Endothelial cell of umbilical vein (primary cell): ENCODE measurements around the gene IQGAP2. TPM values are rescaled to one million over a fixed set of nuclear protein-coding genes. Genes with fewer than 3 reads are reported as not detected.

ENCODE experiments used
- BruUV-seq: library from RNA; stranded (reverse); fragments of 400-500 nt; replicated peaks from 2 replicates; lab custom pipeline; 2021; lab: Mats Ljungman, UMichigan
- CTCF ChIA-PET: fragments of 300-600, 350-600 bp; sonication (Branson Sonifier 250); formaldehyde crosslinking; loops from one replicate; lab custom pipeline; 2021; ENCODE audit warnings: antibody characterized with exemption, inconsistent platforms; lab: Charles Lee
- POLR2A ChIA-PET: fragments of 300-600, 350-600 bp; sonication (Branson Sonifier 250); formaldehyde crosslinking; loops from one replicate; lab custom pipeline; 2021; ENCODE audit warnings: antibody characterized with exemption, inconsistent platforms; lab: Charles Lee
- DNase-seq: peaks from one replicate; pipeline ENCODE4 v3.0.0-alpha.2; 2011; ENCODE audit warnings: low read depth, low spot score
- FAIRE-seq: peaks from 2 replicates; lab custom pipeline; 2011; peaks lifted over from hg19 to GRCh38; lab: Jason Lieb, UNC
- H2AFZ ChIP-seq: 2 replicates; pipeline ENCODE4 v1.6.0; 2012; ENCODE audit warnings: low read depth, low read length, control low read depth, inconsistent platforms
- H3K27ac ChIP-seq: 2 replicates; pipeline ENCODE4 v1.5.1; 2011; ENCODE audit warnings: low read depth, mild to moderate bottlenecking, control low read depth, low read length, moderate library complexity; ENCODE audit not compliant: insufficient read depth
- H3K27me3 ChIP-seq, 2 experiments: 2 replicates each; pipeline versions ENCODE4 v1.6.0 to v1.6.1; 2011; ENCODE audit warnings: low read length in 2 of 2, mixed read lengths in 1 of 2; ENCODE audit not compliant: control insufficient read depth in 2 of 2, insufficient read depth in 2 of 2
- H3K36me3 ChIP-seq, 2 experiments: 2 replicates in 1 of 2; 3 replicates in 1 of 2; pipeline ENCODE4 v1.5.1; 2011; ENCODE audit warnings: low read length in 2 of 2, mild to moderate bottlenecking in 1 of 2, moderate library complexity in 1 of 2; ENCODE audit not compliant: control insufficient read depth in 2 of 2, insufficient read depth in 2 of 2; ENCODE audit errors: extremely low read depth in 1 of 2
- H3K4me1 ChIP-seq: 3 replicates; pipeline ENCODE4 v1.5.1; 2011; ENCODE audit warnings: mild to moderate bottlenecking, low read length; ENCODE audit not compliant: control insufficient read depth, insufficient read depth; ENCODE audit errors: extremely low read depth
- H3K4me2 ChIP-seq: 2 replicates; pipeline ENCODE4 v1.6.1; 2011; ENCODE audit warnings: low read length, control low read depth, mixed read lengths; ENCODE audit not compliant: insufficient read depth
- H3K4me3 ChIP-seq, 3 experiments: fragments of 200-600 bp in 1 of 3; sonication (generic), shearing (Covaris generic) in 1 of 3; replicated peaks in 1 of 3; 2 replicates each; pipeline ENCODE4 v1.5.1; 2011 to 2016; ENCODE audit warnings: control low read depth in 3 of 3, low read length in 3 of 3, mild to moderate bottlenecking in 2 of 3, inconsistent platforms in 1 of 3, low read depth in 1 of 3, moderate library complexity in 1 of 3; ENCODE audit not compliant: insufficient read depth in 1 of 3
- H3K79me2 ChIP-seq: 2 replicates; pipeline ENCODE4 v1.6.0; 2012; ENCODE audit warnings: low read length, inconsistent platforms; ENCODE audit not compliant: control insufficient read depth, insufficient read depth
- H3K9ac ChIP-seq: replicated peaks from 2 replicates; pipeline ENCODE3; 2011; ENCODE audit warnings: low read length, control low read depth; ENCODE audit not compliant: insufficient read depth; ENCODE audit errors: extremely low read depth
- H3K9me1 ChIP-seq: replicated peaks from 3 replicates; pipeline ENCODE4 v1.6.0; 2011; ENCODE audit warnings: mild to moderate bottlenecking, low read length; ENCODE audit not compliant: control insufficient read depth, insufficient read depth; ENCODE audit errors: extremely low read depth
- H3K9me3 ChIP-seq: replicated peaks from 2 replicates; pipeline ENCODE4 v1.5.1; 2012; ENCODE audit warnings: low read length, inconsistent platforms; ENCODE audit not compliant: control insufficient read depth, insufficient read depth
- H4K20me1 ChIP-seq: replicated peaks from 2 replicates; pipeline ENCODE3; 2011; ENCODE audit warnings: mild to moderate bottlenecking, low read length; ENCODE audit not compliant: control insufficient read depth, insufficient read depth; ENCODE audit errors: extremely low read depth
- EZH2 ChIP-seq: IDR thresholded peaks from 2 replicates; pipeline ENCODE4 v1.6.1; 2012; ENCODE audit warnings: borderline replicate concordance, low read depth, mild to moderate bottlenecking, moderate library complexity, low read length, inconsistent platforms; ENCODE audit not compliant: severe bottlenecking
- FOS ChIP-seq: IDR thresholded peaks from 2 replicates; pipeline ENCODE4 v1.6.1; 2011; ENCODE audit warnings: mild to moderate bottlenecking, low read length, moderate library complexity, borderline replicate concordance; ENCODE audit not compliant: insufficient read depth
- GATA2 ChIP-seq: IDR thresholded peaks from 2 replicates; pipeline ENCODE4 v1.7.0; 2011; ENCODE audit warnings: low read depth, mild to moderate bottlenecking, moderate library complexity, mixed read lengths, low read length; ENCODE audit not compliant: insufficient read length, insufficient read depth
- JUN ChIP-seq: IDR thresholded peaks from 2 replicates; pipeline ENCODE4 v1.6.1; 2011; ENCODE audit warnings: borderline replicate concordance, low read depth; ENCODE audit not compliant: insufficient read length, insufficient read depth
- MYC ChIP-seq: IDR thresholded peaks from one replicate; pipeline ENCODE4 v1.6.1; 2011; ENCODE audit warnings: mild to moderate bottlenecking, low read depth, low read length
- POLR2A ChIP-seq: IDR thresholded peaks from 2 replicates; pipeline ENCODE4 v1.6.1; 2012; ENCODE audit warnings: low read depth, mild to moderate bottlenecking, control low read depth, low read length
- POLR2AphosphoS5 ChIP-seq: IDR thresholded peaks from 2 replicates; pipeline ENCODE4 v1.6.1; 2012; ENCODE audit warnings: low read depth, mild to moderate bottlenecking, control low read depth, low read length, moderate library complexity; ENCODE audit not compliant: insufficient read depth
- dilution Hi-C: fragments of 300-500 bp; cut with MboI; formaldehyde crosslinking; loops from one replicate; pipeline ENCODE4 v1.15.0; 2019; ENCODE audit warnings: low sequenced_read_pairs; ENCODE audit not compliant: extremely low pct_ligation_motif_present
- intact Hi-C: fragments of 100-400 bp; cut with micrococcal nuclease; formaldehyde crosslinking; loops from one replicate; pipeline ENCODE4 v1.10.0; 2022
- polyA plus RNA-seq, 4 experiments: library from polyadenylated mRNA; depleted of rRNA in 3 of 4; stranded (reverse) in 3 of 4; unstranded in 1 of 4; fragments of >200 nt; gene quantifications; 2 replicates each; pipeline versions ENCODE4 v1.2.1 to v1.2.3, GENCODE V29; 2011 to 2012; ENCODE audit warnings: missing spikeins in 1 of 4
- total RNA-seq: library from RNA; stranded (reverse); gene quantifications from 2 replicates; pipeline ENCODE4 v1.2.3, GENCODE V29; 2021
- TF ChIP-seq, protein P1 (sequence below), 2 donors: IDR thresholded peaks; 1 replicate in 1 of 2; 2 replicates in 1 of 2; pipeline ENCODE4 v1.5.1; 2011; ENCODE audit warnings: low read length in 2 of 2, mild to moderate bottlenecking in 2 of 2, moderate library complexity in 2 of 2, control low read depth in 1 of 2, inconsistent platforms in 1 of 2, low read depth in 1 of 2; ENCODE audit not compliant: insufficient read depth in 1 of 2; ENCODE audit errors: extremely low read depth in 1 of 2
- TF ChIP-seq, protein P2 (sequence below): IDR thresholded peaks from 2 replicates; pipeline ENCODE4 v1.6.1; 2011; ENCODE audit not compliant: insufficient read depth, insufficient read length

Gene IQGAP2
- total and polyA plus RNA-seq, 2 donors (not counting 3 experiments of a cell fraction or from before 2014, with no cell fraction given) = 4.5 to 4.7 TPM

- FAIRE-seq (no peak), DNase-seq (peak; percentile 63)
- no peak overlapping the region for H2AFZ ChIP-seq
- H3K27ac ChIP-seq = peak overlapping the region; percentile 89
- ChIA-PET CTCF (interaction anchor here (1.0 to 9.8 kb wide), 4 partner anchors 27 to 115 kb away, joined by 3 to 79 read pairs (median 25); no protein-coding TSS in a partner anchor), POLR2A (no interaction called here)
- intact Hi-C loops (loop anchor here (1.0 to 5.0 kb wide), 4 partner anchors 58 to 776 kb away; partner anchors contain the start of genes F2RL1 and WDR41), dilution Hi-C loops (no loop called here)
- peaks cover 4% of the 10 kb centered on the region for H4K20me1 ChIP-seq
- peak overlapping the region; percentile 81 to 100 (median 99) for H3K4me3 ChIP-seq
- H3K9me3 ChIP-seq = no peaks in the 10 kb centered on the region
- peak overlapping the region; percentile 100 for H3K9ac ChIP-seq
- H3K79me2 ChIP-seq = peaks cover 56% of the 10 kb centered on the region
- no peaks in the 10 kb centered on the region for H3K27me3 ChIP-seq
- H3K4me1 ChIP-seq = peaks cover 37% of the 10 kb centered on the region
- H3K36me3 ChIP-seq = peaks cover 0 to 2% of the 10 kb centered on the region in 2 experiments
- H3K4me2 ChIP-seq = peak overlapping the region; percentile 93
- H3K9me1 ChIP-seq = no peaks in the 10 kb centered on the region
- TSS peak; percentile 5 for BruUV-seq
- TF ChIP-seq, protein P1, sequence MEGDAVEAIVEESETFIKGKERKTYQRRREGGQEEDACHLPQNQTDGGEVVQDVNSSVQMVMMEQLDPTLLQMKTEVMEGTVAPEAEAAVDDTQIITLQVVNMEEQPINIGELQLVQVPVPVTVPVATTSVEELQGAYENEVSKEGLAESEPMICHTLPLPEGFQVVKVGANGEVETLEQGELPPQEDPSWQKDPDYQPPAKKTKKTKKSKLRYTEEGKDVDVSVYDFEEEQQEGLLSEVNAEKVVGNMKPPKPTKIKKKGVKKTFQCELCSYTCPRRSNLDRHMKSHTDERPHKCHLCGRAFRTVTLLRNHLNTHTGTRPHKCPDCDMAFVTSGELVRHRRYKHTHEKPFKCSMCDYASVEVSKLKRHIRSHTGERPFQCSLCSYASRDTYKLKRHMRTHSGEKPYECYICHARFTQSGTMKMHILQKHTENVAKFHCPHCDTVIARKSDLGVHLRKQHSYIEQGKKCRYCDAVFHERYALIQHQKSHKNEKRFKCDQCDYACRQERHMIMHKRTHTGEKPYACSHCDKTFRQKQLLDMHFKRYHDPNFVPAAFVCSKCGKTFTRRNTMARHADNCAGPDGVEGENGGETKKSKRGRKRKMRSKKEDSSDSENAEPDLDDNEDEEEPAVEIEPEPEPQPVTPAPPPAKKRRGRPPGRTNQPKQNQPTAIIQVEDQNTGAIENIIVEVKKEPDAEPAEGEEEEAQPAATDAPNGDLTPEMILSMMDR (IDR thresholded peaks at IDR 0.05; ENCODE audit: extremely low read depth in 1 of 2, insufficient read depth in 1 of 2, low read depth in 1 of 2, low read length in 2 of 2) = no peak
- TF ChIP-seq MYC (peak; percentile 73), GATA2 (no peak), POLR2AphosphoS5 (no peak), EZH2 (no peak), POLR2A (peak; percentile 38), FOS (no peak), JUN (no peak)
- TF ChIP-seq, protein P2, sequence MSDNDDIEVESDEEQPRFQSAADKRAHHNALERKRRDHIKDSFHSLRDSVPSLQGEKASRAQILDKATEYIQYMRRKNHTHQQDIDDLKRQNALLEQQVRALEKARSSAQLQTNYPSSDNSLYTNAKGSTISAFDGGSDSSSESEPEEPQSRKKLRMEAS = no peak
These were observed 313.5 kb downstream of the IQGAP2 start for GRCh38 chr5:76716456-76717157.
